Skin epidermis (tissue), 12 donors: ENCODE results near the gene TRNAU1AP.
"Not testable (repeated sequence)": the region's sequence is repeated elsewhere in the genome, so short reads cannot be mapped to it uniquely, and the experiment has no call there.

ENCODE experiments used
- H3K27ac ChIP-seq, 21 experiments: fragments of 200-600 bp; sonication (generic) in 11 of 21; one replicate each; pipeline ENCODE4 v1.5.0; 2020; ENCODE audit warnings: mild to moderate bottlenecking in 3 of 21, inconsistent platforms in 2 of 21, moderate library complexity in 2 of 21
- H3K4me3 ChIP-seq, 7 experiments: fragments of 200-600 bp; sonication (generic) in 2 of 7; one replicate each; pipeline ENCODE4 v1.5.0; 2020; ENCODE audit warnings: inconsistent platforms in 2 of 7, mild to moderate bottlenecking in 2 of 7, moderate library complexity in 1 of 7

TRNAU1AP gene

DNA sequence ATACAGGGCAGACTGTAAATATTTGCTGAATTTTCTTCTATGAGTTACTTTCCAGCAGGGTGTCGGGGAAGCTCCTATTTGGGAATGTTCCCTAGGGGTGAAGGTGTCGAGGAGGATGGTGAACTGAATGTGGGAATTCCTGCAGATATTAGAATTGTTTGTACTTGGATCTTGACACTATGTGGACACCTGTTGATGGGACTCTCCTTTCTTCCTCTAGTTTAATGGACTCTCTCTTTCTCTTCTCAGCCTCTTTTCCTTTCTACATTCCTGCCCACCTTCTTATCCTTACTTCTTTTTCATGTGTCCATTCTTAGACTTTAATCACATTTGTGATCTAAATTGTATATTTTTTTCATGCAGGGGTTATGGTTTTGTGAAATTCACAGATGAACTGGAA, 14.0 kb downstream of the TRNAU1AP start:
- H3K4me3 ChIP-seq: no peak overlapping the region
- H3K27ac ChIP-seq: no peak overlapping the region

DNA sequence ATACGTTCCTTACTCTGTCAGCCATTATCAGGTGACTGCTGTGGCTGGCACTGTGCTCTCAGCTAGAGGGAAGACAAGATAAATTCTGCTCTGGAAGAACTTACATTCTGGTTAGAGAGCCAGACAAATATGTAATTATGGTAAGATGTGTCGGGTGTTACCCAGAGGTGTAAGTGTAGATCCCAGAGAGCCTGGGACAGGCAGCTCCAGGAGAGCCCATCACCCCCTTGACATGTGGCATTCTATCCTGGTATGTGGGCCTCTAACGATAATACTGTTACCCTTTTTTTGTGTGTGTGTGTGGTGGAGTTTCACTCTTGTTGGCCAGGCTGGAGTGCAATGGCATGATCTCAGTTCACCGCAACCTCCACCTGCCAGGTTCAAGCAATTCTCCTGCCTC, 19.0 kb downstream of the TRNAU1AP start:
- Histone ChIP-seq H3K4me3 (no peak overlapping the region), H3K27ac (no peak overlapping the region)

GRCh38 chr1:28572891-28573290, 20.0 kb downstream of the TRNAU1AP start:
- H3K4me3 ChIP-seq, H3K27ac ChIP-seq: not testable (repeated sequence)

DNA sequence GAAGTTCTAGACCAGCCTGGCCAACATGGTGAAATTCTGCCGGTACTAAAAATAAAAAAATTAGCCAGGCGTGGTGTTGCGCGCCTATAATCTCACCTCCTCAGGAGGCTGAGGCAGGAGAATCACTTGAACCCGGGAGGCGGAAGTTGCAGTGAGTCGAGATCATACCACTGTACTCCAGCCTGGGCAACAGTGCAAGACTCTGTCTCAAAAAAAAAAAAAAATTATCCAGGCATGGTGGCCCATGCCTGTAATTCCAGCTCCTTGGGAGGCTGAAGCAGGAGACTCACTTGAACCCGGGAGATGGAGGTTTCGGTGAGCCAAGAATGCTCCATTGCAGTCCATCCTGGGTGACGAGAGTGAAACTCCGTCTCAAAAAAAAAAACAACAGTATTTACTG, 20.7 kb downstream of the TRNAU1AP start:
- no peak overlapping the region for H3K27ac ChIP-seq
- no peak overlapping the region for H3K4me3 ChIP-seq

- Histone ChIP-seq H3K27ac (no peak overlapping the region), H3K4me3 (no peak overlapping the region)
Measured at GRCh38 chr1:28577052-28577678, 24.3 kb downstream of the TRNAU1AP start.

- H3K27ac ChIP-seq: no peak overlapping the region
- no peak overlapping the region for H3K4me3 ChIP-seq
Measured at GRCh38 chr1:28577738-28578536, 25.1 kb downstream of the TRNAU1AP start.

GRCh38 chr1:28578696-28579218, 25.9 kb downstream of the TRNAU1AP start:
- peak overlapping the region in 2 of 21 experiments; percentile 7 for H3K27ac ChIP-seq

DNA sequence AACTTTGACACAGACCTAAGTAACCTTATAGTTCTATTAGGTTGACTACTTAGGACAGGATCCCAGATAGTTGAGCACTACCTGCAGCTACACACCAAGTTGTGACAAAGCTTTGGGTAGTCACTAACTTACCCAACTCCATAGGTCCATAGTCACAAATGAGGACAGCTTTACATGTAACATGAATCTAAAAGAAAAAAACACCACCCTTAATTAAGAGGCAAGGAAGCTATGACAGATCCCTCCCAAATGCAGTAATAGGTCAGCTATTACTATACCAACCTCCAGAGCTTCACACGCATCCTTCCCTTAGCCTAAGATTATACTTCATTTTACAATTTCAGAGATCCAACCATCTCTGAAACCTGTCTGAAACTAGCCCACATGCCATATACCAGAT, 26.5 kb downstream of the TRNAU1AP start:
- H3K4me3 ChIP-seq: peak overlapping the region in 5 of 7 experiments; percentile 73 to 96 (median 91)
- H3K27ac ChIP-seq: peak overlapping the region in 4 of 21 experiments; percentile 7 to 96 (median 17)

More at GRCh38 chr1:28578696-28579218, 25.9 kb downstream of the TRNAU1AP start:
- H3K4me3 ChIP-seq: no peak overlapping the region

GRCh38 chr1:28580722-28581530, 28.0 kb downstream of the TRNAU1AP start:
- Histone ChIP-seq H3K27ac (peak overlapping the region; percentile 75 to 97 (median 89)), H3K4me3 (peak overlapping the region; percentile 73 to 100 (median 91))

DNA sequence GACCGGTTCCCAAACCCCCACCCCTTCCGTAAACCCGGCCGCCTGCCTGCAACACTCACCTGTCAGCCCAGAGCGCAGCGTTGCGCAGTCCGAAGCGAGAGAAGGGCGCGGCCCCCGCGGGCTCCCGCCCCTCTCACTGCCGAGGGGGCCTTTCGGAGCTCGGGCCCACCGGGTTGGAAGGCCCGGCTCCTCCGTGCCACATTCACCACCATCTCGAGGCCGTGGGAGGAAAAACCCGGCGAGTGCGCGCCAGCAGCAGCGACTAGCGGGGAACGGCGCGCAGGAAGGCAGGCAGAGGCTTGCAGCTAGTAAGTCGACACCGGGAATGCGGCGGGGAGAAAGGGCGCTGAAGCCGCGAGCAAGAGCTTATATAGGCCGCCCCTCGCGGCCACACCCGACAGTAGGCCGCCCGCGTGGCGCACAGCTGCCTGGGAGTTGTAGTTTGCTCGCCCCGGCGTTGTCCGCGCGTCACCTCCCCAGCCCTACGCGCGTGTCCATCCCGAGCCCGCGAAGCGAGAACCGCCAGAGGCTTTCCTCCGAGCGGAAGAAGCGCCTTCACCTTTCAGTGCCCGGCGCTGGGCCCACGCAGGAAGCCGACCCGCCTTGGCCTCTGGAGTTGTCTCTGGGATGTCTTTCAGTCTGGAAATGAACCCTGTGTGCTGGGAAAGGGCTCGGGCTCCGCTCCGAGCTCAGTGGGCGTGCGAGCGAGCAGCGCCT, 28.8 kb downstream of the TRNAU1AP start:
- Histone ChIP-seq H3K27ac (peak overlapping the region; percentile 75 to 97 (median 89)), H3K4me3 (peak overlapping the region; percentile 73 to 100 (median 91))

DNA sequence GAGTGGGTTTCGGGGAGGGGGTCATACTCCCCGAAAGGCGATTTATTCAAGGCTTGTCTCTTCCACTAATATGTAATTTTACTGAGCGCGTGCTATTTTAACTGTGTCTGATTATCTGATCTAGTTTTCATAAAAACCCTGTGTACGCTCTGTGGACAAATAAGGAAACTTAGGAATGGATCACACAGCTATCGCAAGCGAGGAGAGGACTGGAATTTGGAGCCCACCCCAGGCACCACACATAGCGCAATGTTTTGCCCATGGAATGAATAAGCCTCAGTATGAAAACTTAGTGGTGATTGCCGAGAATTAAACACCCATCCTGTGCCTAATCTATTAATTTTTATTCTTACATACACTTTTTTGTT, 29.3 kb downstream of the TRNAU1AP start:
- Histone ChIP-seq H3K4me3 (peak overlapping the region; percentile 73 to 100 (median 91)), H3K27ac (peak overlapping the region; percentile 54 to 97 (median 89))

DNA sequence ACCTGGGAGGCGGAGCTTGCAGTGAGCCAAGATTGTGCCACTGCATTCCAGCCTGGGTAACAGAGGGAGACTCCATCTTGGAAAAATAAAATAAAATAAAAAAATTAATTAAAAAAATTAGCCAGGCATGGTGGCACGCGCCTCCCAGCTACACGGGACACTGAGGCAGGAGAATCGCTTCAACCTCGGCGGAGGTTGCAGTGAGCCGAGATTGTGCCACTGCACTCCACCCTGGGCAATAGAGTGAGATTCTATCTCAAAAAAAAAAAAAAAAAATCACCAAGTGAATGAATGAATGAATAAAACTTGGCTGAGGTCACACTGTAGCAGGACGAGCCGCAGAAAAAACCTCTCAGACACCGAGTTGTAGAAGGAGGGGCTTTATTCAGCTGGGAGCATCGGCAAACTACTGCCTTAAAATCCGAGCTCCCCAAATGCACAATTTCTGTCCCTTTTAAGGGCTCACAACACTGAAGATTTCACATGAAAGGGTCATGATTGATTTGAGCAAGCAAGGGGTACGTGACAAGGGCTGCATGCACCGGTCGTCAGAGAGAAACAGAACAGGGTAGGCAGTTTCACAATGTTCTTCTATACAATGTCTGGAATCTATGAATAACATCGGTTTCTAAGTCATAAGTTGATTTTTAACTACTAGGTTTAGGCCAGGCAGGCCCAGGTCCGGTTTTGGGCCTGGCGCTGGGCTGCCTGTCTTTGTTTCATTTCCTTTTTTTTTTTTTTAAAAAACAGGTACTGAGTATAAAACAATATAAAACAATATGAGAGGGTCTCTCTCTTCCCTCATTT, 33.9 kb downstream of the TRNAU1AP start:
- not testable (repeated sequence) for H3K4me3 ChIP-seq, H3K27ac ChIP-seq

GRCh38 chr1:28591708-28592320, 38.9 kb downstream of the TRNAU1AP start, which contains the start of gene RAB42:
RAB42 (plus strand) TSS chr1:28592265; CDS start chr1:28592512, 247 bp downstream.
- Histone ChIP-seq H3K4me3 (peak within 1 kb of the TSS; percentile 29 to 54 (median 49)), H3K27ac (peak within 1 kb of the TSS in 17 of 21 experiments; percentile 22 to 80 (median 54))

- Histone ChIP-seq H3K4me3 (peak overlapping the region; percentile 29 to 54 (median 49)), H3K27ac (peak overlapping the region in 16 of 21 experiments; percentile 24 to 80 (median 60))
Measured at GRCh38 chr1:28592321-28593071, 39.6 kb downstream of the TRNAU1AP start.

DNA sequence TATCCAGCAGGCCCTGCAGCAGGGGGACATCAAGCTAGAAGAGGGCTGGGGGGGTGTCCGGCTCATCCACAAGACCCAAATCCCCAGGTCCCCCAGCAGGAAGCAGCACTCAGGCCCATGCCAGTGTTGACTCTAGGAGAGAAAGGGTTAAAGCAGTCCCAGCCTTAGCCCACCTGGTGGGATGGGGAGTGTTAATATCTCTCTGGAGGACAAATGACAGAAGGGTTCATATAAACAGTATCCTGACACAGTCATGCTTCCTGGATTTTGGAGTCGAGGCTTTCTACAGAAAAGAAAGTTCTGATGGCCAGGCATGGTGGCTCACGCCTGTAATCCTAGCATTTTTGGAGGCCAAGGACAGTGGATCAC, 41.1 kb downstream of the TRNAU1AP start:
- H3K27ac ChIP-seq, H3K4me3 ChIP-seq: not testable (repeated sequence)

DNA sequence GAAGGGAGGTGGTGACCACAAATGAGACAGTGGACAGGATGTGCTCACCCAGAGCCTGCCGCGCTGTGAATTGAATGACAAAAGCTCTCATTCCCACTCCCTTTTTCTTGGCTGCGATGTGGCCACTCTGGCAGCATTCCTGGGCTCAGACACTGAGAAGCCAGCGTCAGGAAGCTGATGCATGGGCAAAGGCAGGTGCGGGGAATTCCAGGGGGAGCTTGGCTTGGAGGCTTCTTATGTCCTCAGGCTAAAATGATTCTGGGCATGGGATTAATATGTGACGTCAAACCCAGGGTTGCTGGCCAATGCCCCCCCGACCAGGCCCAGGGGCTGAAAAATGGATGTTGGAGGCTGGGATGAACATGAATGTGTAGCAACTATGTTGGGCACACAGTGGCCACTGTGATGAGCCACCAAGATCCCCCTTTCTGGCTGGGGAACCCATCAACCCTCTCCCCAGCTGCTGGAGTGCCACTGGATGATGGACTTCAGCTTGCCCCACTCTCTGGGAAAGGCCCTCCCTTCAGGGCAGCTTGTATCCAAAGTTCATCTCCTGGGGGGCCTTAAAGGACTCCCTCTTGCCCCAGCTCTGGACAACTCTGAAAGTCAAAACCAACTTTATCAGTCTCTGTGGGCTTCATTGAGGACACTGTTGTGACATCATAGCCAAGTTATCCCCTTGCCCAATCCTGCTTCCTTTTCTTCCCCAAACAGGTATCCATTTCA, 42.0 kb downstream of the TRNAU1AP start:
- H3K4me3 ChIP-seq: not testable (repeated sequence)
- peak overlapping the region in 2 of 21 experiments; percentile 3 to 23 for H3K27ac ChIP-seq
